Activated CD8-positive, alpha-beta memory T cell treated with anti-CD3 and anti-CD28 coated beads, Interleukin-2, amount 50 U/mL, for 48 hours (primary cell): ENCODE results near the gene MLH3.
"Not testable (repeated sequence)": the region's sequence is repeated elsewhere in the genome, so short reads cannot be mapped to it uniquely, and the experiment has no call there.

ENCODE experiments used
- DNase-seq: peaks from one replicate; pipeline ENCODE4 v3.0.0-alpha.2; 2020

MLH3 gene

GRCh38 chr14:75050852-75051555 is at the start of gene MLH3:
MLH3 (minus strand) TSS chr14:75051467; CDS start chr14:75049655, 1,812 bp downstream.
- peak; percentile 90 for DNase-seq

GRCh38 chr14:75098682-75099081 is 47.4 kb upstream of the MLH3 start:
- no peak for DNase-seq

- DNase-seq, result no peak
Measured at GRCh38 chr14:75098212-75098611, 46.9 kb upstream of the MLH3 start.

GRCh38 chr14:75096959-75097358 is 45.7 kb upstream of the MLH3 start:
- no peak for DNase-seq

- no peak for DNase-seq
Measured at GRCh38 chr14:75095690-75096089, 44.4 kb upstream of the MLH3 start.

- DNase-seq, result no peak
Measured at GRCh38 chr14:75094896-75095295, 43.6 kb upstream of the MLH3 start.

- DNase-seq, result no peak
Measured at GRCh38 chr14:75092698-75093097, 41.4 kb upstream of the MLH3 start.

GRCh38 chr14:75091251-75091650 is 40.0 kb upstream of the MLH3 start:
- DNase-seq, result no peak

GRCh38 chr14:75090353-75090752 is 39.1 kb upstream of the MLH3 start:
- DNase-seq, result no peak

GRCh38 chr14:75088566-75089373 is 37.5 kb upstream of the MLH3 start:
- no peak for DNase-seq

GRCh38 chr14:75088153-75088552 is 36.9 kb upstream of the MLH3 start:
- DNase-seq, result no peak

GRCh38 chr14:75084513-75084912 is 33.2 kb upstream of the MLH3 start:
- no peak for DNase-seq

- no peak for DNase-seq
Measured at GRCh38 chr14:75083271-75083670, 32.0 kb upstream of the MLH3 start.

- no peak for DNase-seq
Measured at GRCh38 chr14:75081660-75082229, 30.5 kb upstream of the MLH3 start.

GRCh38 chr14:75079521-75079920 is 28.3 kb upstream of the MLH3 start:
- no peak for DNase-seq

- DNase-seq, result no peak
Measured at GRCh38 chr14:75077794-75078193, 26.5 kb upstream of the MLH3 start.

- DNase-seq, result no peak
Measured at GRCh38 chr14:75070383-75070782, 19.1 kb upstream of the MLH3 start.

- DNase-seq, result no peak
Measured at GRCh38 chr14:75069811-75070145, 18.5 kb upstream of the MLH3 start.

GRCh38 chr14:75069121-75069810 is 18.0 kb upstream of the MLH3 start, which contains the start of gene ZC2HC1C:
ZC2HC1C (plus strand) TSS chr14:75069641; CDS start chr14:75070574, 933 bp downstream.
- DNase-seq, result peak; percentile 91

- no peak for DNase-seq
Measured at GRCh38 chr14:75068294-75069120, 17.2 kb upstream of the MLH3 start.

GRCh38 chr14:75067765-75068164 is 16.5 kb upstream of the MLH3 start:
- not testable (repeated sequence) for DNase-seq

- no peak for DNase-seq
Measured at GRCh38 chr14:75067212-75067611, 15.9 kb upstream of the MLH3 start.
